SK-N-SH (cell line): ENCODE measurements around the gene PLD1. TPM values are rescaled to one million over a fixed set of nuclear protein-coding genes. Genes with fewer than 3 reads are reported as not detected.

Experiments used
- CTCF ChIA-PET: fragments of 300-600, 350-600 bp; formaldehyde crosslinking; extraction: SDS; loops from one replicate; lab custom pipeline; 2021; lab: Yijun Ruan, JAX
- POLR2A ChIA-PET: fragments of 350-600 bp; sonication (Branson Sonifier 250); formaldehyde crosslinking; extraction: SDS; loops from one replicate; lab custom pipeline; 2020; ENCODE audit warnings: antibody characterized with exemption, inconsistent platforms; lab: Yijun Ruan, JAX
- DNase-seq: peaks from one replicate; pipeline ENCODE4 v3.0.0; 2012
- H2AFZ ChIP-seq: fragments of 200-600 bp; sonication (generic); 2 replicates; pipeline ENCODE4 v1.8.1; 2016; ENCODE audit warnings: antibody characterized with exemption, mild to moderate bottlenecking, low read depth
- H3F3A ChIP-seq: fragments of 200-600 bp; sonication (generic); replicated peaks from 2 replicates; pipeline ENCODE3; 2016; ENCODE audit warnings: antibody characterized with exemption, mild to moderate bottlenecking; ENCODE audit not compliant: insufficient read depth
- H3K27ac ChIP-seq, 2 experiments: fragments of 200-500 bp in 1 of 2; fragments of 200-600 bp in 1 of 2; sonication (Bioruptor generic) in 1 of 2; sonication (generic), shearing (Covaris generic) in 1 of 2; 2 replicates each; pipeline versions ENCODE4 v1.5.1 to v1.6.1; 2014 to 2016; ENCODE audit warnings: low read depth in 2 of 2, inconsistent platforms in 1 of 2, low read length in 1 of 2, mild to moderate bottlenecking in 1 of 2, mixed read lengths in 1 of 2
- H3K27me3 ChIP-seq: fragments of 200-600 bp; sonication (generic), shearing (Covaris generic); 2 replicates; pipeline ENCODE4 v1.6.1; 2016; ENCODE audit warnings: mixed run types; ENCODE audit not compliant: insufficient read depth
- H3K36me3 ChIP-seq, 2 experiments: fragments of 200-500 bp in 1 of 2; fragments of 200-600 bp in 1 of 2; sonication (Bioruptor generic) in 1 of 2; sonication (generic) in 1 of 2; replicated peaks in 1 of 2; 2 replicates each; pipeline versions ENCODE3 to v1.5.1; 2014 to 2016; ENCODE audit warnings: low read length in 1 of 2, mild to moderate bottlenecking in 1 of 2; ENCODE audit not compliant: insufficient read depth in 2 of 2, control insufficient read depth in 1 of 2
- H3K4me1 ChIP-seq, 2 experiments: fragments of 200-500 bp in 1 of 2; fragments of 200-600 bp in 1 of 2; sonication (Bioruptor generic) in 1 of 2; sonication (generic), shearing (Covaris generic) in 1 of 2; 2 replicates each; pipeline versions ENCODE4 v1.5.1 to v1.6.1; 2014 to 2016; ENCODE audit warnings: low read depth in 1 of 2, low read length in 1 of 2, mixed run types in 1 of 2; ENCODE audit not compliant: insufficient read depth in 2 of 2, control insufficient read depth in 1 of 2
- H3K4me2 ChIP-seq: fragments of 200-600 bp; sonication (generic), shearing (Covaris generic); 2 replicates; pipeline ENCODE4 v1.6.1; 2017; ENCODE audit warnings: mixed run types
- H3K4me3 ChIP-seq, 2 experiments: fragments of 200-500 bp in 1 of 2; fragments of 200-600 bp in 1 of 2; sonication (Bioruptor generic) in 1 of 2; sonication (generic), shearing (Covaris generic) in 1 of 2; 2 replicates each; pipeline versions ENCODE4 v1.5.1 to v1.8.1; 2014 to 2016; ENCODE audit warnings: low read depth in 2 of 2, inconsistent platforms in 1 of 2, low read length in 1 of 2, mild to moderate bottlenecking in 1 of 2, mixed read lengths in 1 of 2, moderate library complexity in 1 of 2
- H3K79me2 ChIP-seq: fragments of 200-600 bp; sonication (generic); 2 replicates; pipeline ENCODE4 v1.8.1; 2017; ENCODE audit warnings: mild to moderate bottlenecking; ENCODE audit not compliant: insufficient read depth
- H3K9ac ChIP-seq: fragments of 200-600 bp; sonication (generic); 2 replicates; pipeline ENCODE4 v1.6.1; 2017; ENCODE audit warnings: mixed run types
- H3K9me2 ChIP-seq: fragments of 200-600 bp; sonication (generic); 2 replicates; pipeline ENCODE4 v1.6.1; 2017; ENCODE audit warnings: mixed run types
- H3K9me3 ChIP-seq: fragments of 200-600 bp; sonication (generic); 2 replicates; pipeline ENCODE4 v1.6.1; 2017; ENCODE audit warnings: mixed run types, mild to moderate bottlenecking, moderate library complexity
- H4K20me1 ChIP-seq: fragments of 200-600 bp; sonication (generic); 2 replicates; pipeline ENCODE4 v1.6.1; 2017; ENCODE audit warnings: mild to moderate bottlenecking, mixed run types; ENCODE audit not compliant: insufficient read depth
- EP300 ChIP-seq, 2 experiments: IDR thresholded peaks; 2 replicates each; pipeline versions ENCODE4 v1.4.0 to v1.6.1; 2012; ENCODE audit warnings: borderline replicate concordance in 1 of 2, low read depth in 1 of 2, low read length in 1 of 2
- EZH2phosphoT487 ChIP-seq: fragments of 200-600 bp; sonication (generic); IDR thresholded peaks from 2 replicates; pipeline ENCODE4 v1.6.1; 2017; ENCODE audit warnings: low read depth, mixed run types, mild to moderate bottlenecking, antibody characterized with exemption, moderate library complexity, borderline replicate concordance
- FOXJ3 ChIP-seq: sonication (generic); formaldehyde crosslinking; IDR thresholded peaks from 2 replicates; pipeline ENCODE4 v1.5.1; 2020; ENCODE audit warnings: mild to moderate bottlenecking, missing genetic modification reagents
- FOXM1 ChIP-seq: IDR thresholded peaks from 2 replicates; pipeline ENCODE4 v1.4.0; 2012; ENCODE audit warnings: low read depth, mild to moderate bottlenecking
- MEF2A ChIP-seq: IDR thresholded peaks from 2 replicates; pipeline ENCODE4 v1.4.0; 2012; ENCODE audit warnings: low read depth, borderline replicate concordance
- POLR2AphosphoS5 ChIP-seq: IDR thresholded peaks from 2 replicates; pipeline ENCODE4 v1.6.1; 2012; ENCODE audit warnings: low read depth, low read length
- RAD21 ChIP-seq: IDR thresholded peaks from 2 replicates; pipeline ENCODE4 v1.6.1; 2012; ENCODE audit warnings: mild to moderate bottlenecking, low read length
- SIN3A ChIP-seq: IDR thresholded peaks from 2 replicates; pipeline ENCODE4 v1.6.1; 2012; ENCODE audit warnings: low read depth, mild to moderate bottlenecking, low read length, moderate library complexity, borderline replicate concordance
- SMC3 ChIP-seq: IDR thresholded peaks from 2 replicates; pipeline ENCODE4 v1.6.1; 2012; ENCODE audit warnings: low read depth, low read length, improper control_type of control experiment
- TAF1 ChIP-seq: IDR thresholded peaks from 2 replicates; pipeline ENCODE4 v1.6.1; 2012; ENCODE audit warnings: low read depth, mild to moderate bottlenecking, low read length, moderate library complexity, borderline replicate concordance
- TEAD4 ChIP-seq: IDR thresholded peaks from 2 replicates; pipeline ENCODE4 v1.4.0; 2012; ENCODE audit warnings: mild to moderate bottlenecking, borderline replicate concordance; ENCODE audit not compliant: insufficient read depth
- WGBS: methylation state at CpG from one replicate; pipeline ENCODE4 v1.1.6; 2017; ENCODE audit warnings: low lambda C conversion rate; 5-methylcytosine and 5-hydroxymethylcytosine counted together
- polyA plus RNA-seq, 3 experiments: library from polyadenylated mRNA; depleted of rRNA; stranded (reverse); fragments of >200 nt; gene quantifications; 2 replicates each; pipeline ENCODE4 v1.2.3, GENCODE V29; 2012
- TF ChIP-seq, protein P1 (sequence below): IDR thresholded peaks from 2 replicates; pipeline ENCODE4 v1.4.0; 2012; ENCODE audit warnings: low read depth

The PLD1 gene
- polyA plus RNA-seq, 1 of the 3 experiments (the other 2 are of a cell fraction) = 6.2 TPM

- no peaks in the 10 kb centered on the region for H3K9me3 ChIP-seq
- H3K4me1 ChIP-seq = no peaks in the 10 kb centered on the region; a peak in 2 of 4 replicates
- ChIA-PET CTCF (no interaction called here), POLR2A (no interaction called here)
- 92% methylated on average over 2 of the region's 2 CpGs for WGBS
- H3K9ac ChIP-seq = no peak overlapping the region
- no peak for TF ChIP-seq TAF1
- TF ChIP-seq MEF2A = no peak
- no peak for TF ChIP-seq SIN3A
- TF ChIP-seq TEAD4 = no peak
- no peak for TF ChIP-seq FOXM1
- no peak for TF ChIP-seq RAD21
- TF ChIP-seq, protein P1, sequence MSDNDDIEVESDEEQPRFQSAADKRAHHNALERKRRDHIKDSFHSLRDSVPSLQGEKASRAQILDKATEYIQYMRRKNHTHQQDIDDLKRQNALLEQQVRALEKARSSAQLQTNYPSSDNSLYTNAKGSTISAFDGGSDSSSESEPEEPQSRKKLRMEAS = no peak
- no peak for TF ChIP-seq POLR2AphosphoS5
- no peak for TF ChIP-seq FOXJ3 (CRISPR knock-in tag)
- no peak for TF ChIP-seq EP300 (IDR thresholded peaks at IDR 0.05; ENCODE audit: borderline replicate concordance in 1 of 2, low read depth in 1 of 2, low read length in 1 of 2)
- DNase-seq = no peak
- no peaks in the 10 kb centered on the region for H3F3A ChIP-seq
- no peaks in the 10 kb centered on the region for H3K79me2 ChIP-seq
- no peaks in the 10 kb centered on the region for H3K36me3 ChIP-seq
- H3K4me2 ChIP-seq = no peak overlapping the region
- H3K4me3 ChIP-seq = no peak overlapping the region
- no peaks in the 10 kb centered on the region for H4K20me1 ChIP-seq
- no peak overlapping the region for H2AFZ ChIP-seq
- H3K9me2 ChIP-seq = no peaks in the 10 kb centered on the region
- no peak overlapping the region for H3K27ac ChIP-seq
- no peaks in the 10 kb centered on the region for H3K27me3 ChIP-seq
These were observed 34.6 kb upstream of the PLD1 start for GRCh38 chr3:171844873-171845272.

DNA sequence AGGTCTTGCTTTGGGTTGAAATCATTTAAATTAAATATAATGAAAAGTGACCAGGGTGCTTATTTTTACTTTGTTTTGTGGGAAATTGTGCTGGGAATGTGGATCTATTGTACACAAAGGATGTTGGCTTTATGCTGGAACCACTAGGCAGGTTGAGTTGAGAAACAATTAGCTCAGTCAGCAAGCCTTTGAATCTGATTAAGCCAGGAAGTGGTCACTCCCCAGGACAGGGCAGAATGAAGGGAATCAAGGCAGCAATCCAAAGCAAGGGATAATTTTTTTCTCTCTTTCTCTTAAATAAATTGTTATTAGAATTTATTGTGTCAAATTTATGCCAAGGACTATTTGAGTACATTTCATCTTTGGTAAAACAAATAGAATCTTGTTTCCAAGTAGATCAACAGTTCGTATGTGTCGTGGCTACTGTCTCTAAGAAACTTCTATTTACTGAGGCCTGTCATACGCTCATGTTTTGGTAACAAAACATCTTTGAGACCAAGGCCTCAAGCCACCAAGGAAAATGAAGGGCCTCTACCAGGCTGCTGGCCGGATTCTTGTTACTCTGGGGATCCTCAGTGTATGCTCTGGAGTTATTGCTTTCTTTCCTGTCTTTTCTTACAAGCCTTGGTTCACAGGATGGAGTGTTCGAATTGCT, 32.7 kb upstream of the PLD1 start, which contains the start of gene TMEM212:
Gene TMEM212 (plus strand): TSS at position 486 of the 655 bp plus-strand sequence. CDS start 35 bp downstream, at position 521.
- Histone ChIP-seq H3K9me2 (no peaks in the 10 kb centered on the region), H3K79me2 (no peaks in the 10 kb centered on the region), H3K27me3 (no peaks in the 10 kb centered on the region), H2AFZ (no peak within 1 kb of the TSS), H3K36me3 (no peaks in the 10 kb centered on the region), H3F3A (no peaks in the 10 kb centered on the region), H3K27ac (no peak within 1 kb of the TSS), H3K4me3 (no peak within 1 kb of the TSS), H3K9me3 (no peaks in the 10 kb centered on the region), H3K9ac (no peak within 1 kb of the TSS), H3K4me2 (no peak within 1 kb of the TSS), H4K20me1 (no peaks in the 10 kb centered on the region), H3K4me1 (no peaks in the 10 kb centered on the region; a peak in 2 of 4 replicates)
- ChIA-PET CTCF (no interaction called here), POLR2A (no interaction called here)
- WGBS = 90% methylated on average over 5 of the region's 5 CpGs
- DNase-seq = no peak
- TF ChIP-seq MEF2A (no peak), FOXM1 (no peak), SMC3 (no peak), EZH2phosphoT487 (no peak)
